NCI-H1436 treated with DMSO at 0.1 percent for 48 hours (cell line): ENCODE results near the gene EML2.
A peak's percentile ranks its signal among the peaks of the same experiment; 100 is the strongest.
"Not testable (repeated sequence)": the region's sequence is repeated elsewhere in the genome, so short reads cannot be mapped to it uniquely, and the experiment has no call there.

Experiments used
- DNase-seq: peaks from one replicate; lab custom pipeline; 2025; lab: John Stamatoyannopoulos, UW

EML2 gene

DNA sequence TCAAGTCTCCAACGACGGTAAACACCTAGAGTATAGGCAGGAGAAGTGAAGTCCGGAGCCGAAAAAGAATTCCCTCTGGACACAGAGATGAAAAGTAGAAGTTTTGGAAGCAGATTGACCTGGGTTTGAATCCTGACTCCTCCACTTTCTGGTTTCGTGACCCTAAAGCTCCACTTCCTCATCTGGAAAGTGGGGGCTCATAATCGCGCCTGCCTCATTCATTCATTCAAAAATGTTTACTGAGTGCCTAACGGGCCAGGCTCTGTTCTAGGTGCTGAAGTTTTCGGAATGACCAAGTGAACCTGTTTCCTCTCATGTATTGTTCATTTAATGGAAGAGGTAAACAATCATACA lies 7.1 kb upstream of the EML2 start:
- DNase-seq = no peak

DNA sequence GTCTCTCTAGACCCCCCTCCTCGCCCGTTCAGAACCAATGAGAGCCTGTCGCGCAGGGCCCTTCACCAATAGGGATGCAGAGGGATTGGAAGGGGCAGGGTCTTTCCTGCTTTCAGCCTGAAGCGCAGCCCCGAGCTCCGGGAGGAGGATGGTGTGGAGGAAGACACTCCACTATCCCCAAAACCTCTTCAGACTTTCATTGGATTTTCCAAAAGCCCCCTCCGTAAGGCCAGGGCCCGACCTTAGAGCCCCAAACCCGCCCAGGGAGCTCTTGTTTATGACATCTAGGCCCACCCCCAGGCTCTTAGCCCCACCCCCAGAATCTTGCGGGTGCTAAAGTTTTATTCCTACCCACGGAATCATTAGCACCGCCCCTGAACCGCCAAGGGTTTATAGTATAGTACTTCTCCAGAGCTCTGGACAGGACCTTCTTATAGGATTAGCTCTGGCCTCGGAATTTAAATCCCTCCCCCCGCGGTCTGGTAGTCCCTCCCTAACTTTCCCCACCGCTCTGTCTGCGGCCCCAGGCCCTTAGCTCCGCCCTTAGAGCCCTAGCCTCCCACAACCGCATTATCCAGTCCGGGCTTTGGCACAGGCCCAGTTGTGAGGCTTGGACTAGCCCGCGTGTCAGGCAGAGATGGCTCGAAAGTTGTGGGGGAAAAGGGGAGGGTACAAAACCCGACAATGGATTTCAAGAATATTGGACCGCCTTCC lies 6.6 kb upstream of the EML2 start:
- peak; percentile 52 for DNase-seq

DNA sequence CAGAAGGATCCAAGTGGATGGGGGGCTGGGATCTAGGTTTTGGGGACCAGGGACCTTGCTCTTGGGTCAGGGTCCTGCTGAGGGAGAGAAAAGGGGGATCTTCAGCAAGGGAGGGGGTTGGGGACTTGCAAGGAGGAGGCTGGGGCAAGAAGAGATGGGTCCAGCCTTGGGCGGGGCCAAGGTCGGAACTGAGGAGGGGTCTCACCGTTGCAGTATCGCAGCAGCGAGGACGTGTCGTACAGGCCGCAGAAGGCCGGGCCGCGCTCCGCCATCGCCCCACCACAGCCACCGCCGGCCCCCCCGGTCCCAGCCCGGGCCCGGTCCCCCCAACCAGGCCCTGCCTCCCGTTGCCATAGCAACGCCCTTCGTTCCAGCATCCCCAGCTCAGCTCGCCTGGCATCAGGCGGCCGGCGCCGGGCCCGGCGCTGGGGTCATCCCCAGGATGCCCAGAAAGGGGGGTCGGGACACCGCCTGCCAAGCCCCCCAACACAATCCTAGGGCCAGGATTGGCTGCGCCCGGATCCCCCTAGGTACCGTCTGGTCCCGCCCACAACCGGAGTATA lies 6.0 kb upstream of the EML2 start:
- no peak for DNase-seq

- no peak for DNase-seq
Measured at GRCh38 chr19:45643927-45644771, 5.0 kb upstream of the EML2 start.

- peak; percentile 56 for DNase-seq
Measured at GRCh38 chr19:45643024-45643926, 4.1 kb upstream of the EML2 start.

DNA sequence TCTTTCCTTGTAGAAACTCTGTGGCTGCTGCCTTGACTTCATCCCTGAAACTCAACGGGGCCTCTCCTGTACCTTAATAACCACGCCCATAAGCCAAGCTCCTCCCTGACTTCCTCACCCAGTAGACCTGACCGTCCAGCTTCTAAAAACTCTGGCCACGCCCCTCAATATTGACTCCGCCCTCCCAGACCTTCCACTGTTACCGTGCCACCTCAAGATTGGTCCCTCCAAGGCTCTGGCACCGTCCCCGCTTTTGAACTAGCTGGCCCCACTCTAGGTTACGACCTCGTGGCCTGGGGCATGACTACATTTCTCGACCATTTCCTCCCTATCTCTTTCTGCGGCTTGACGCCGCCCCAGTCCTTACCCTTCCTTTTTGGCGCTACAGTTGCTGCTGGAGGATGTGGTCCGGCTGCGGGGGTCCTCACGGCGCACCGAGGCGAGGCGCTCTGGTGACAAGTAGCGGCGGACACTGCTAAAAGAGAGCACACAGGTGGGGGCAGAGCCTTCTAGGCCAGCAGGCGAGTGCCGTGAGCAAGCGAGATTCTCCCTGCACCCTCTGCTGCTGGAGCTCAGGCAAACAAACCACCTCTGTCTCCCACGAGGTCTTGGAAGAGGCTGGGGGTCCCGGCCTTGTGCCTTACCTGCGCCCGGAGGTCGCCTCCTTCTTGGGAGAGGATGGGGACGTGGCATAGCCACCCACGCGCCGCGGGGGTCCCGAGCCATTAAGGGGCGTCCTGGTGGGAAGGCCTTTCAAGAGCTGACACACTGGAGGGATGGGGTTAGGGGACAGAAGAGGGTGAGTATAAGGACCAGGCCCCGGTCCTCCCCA lies 2.3 kb upstream of the EML2 start:
- DNase-seq = peak; percentile 50

DNA sequence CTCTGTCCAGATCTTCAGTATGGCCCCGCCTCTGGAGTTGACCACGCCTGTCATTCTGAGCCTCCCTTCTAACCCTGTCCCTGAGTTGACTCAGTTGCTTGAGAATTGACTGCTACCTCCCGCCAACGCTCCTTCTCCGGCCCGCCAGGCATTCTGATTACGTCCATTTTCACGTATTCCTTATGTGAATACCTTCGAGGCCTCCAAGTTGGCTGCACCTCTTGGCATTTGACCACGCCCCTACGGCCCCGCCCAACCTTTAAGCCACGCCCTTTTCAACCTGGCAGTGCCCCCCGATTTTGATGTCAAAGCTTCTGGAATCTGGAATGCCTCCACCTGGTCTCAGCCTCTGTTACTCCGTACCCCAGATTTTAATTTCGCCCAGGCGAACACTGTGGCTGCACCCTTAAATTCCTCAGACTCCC lies 1.7 kb upstream of the EML2 start:
- no peak for DNase-seq

DNA sequence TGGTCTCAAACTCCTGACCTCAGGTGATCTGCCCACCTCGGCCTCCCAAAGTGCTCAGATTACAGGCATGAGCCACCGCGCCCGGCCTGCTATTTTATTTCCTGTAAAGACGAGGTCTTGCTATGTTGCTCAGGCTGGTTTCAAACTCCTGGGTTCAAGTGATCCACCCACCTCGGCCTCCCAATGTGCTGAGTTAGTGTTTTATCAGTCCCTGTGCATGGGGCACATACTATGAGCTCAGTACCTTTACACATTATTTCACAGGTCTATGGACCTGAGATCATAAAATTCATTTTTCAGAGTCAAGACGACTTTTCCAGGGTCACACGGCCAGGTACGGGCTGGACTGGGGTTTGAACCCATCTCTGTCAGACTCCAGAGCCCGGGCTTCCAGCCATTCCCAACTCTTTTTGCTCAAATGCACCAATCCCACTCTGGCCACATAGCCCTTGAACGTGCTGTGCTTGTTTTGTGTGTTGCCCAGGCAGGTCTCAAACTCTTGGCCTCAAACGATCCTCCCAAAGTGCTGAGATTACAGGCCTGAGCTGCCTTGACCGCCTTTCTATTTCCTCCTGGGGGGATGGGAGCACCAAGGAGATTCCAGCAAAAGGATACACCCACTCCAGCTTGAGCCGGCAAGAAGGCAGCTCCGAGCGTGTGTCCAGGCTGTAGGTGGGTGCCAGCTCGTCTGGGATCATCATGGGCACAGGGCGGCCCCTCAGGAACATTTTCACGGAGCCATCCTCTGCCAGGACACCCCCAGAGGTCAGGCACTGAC lies 1.1 kb downstream of the EML2 start:
- DNase-seq = no peak

DNA sequence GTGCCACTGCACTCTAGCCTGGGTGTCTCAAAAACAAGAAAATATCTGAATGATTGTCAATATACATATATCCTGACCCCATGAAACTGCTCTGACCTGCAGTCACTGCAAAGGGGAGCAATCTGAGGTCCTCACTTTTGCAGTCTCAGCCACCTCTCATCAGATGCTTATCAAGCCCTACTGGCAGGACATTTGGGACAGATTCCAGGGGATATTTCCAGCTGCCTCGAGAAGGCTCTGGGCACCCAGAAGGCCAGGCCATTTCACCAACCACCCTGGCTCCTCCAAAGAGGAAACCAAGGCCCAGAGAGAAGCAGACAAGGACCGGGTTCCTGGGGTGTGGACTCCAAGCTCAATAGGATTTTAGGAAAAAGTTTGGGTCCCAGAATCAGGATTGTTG lies 2.3 kb downstream of the EML2 start:
- no peak for DNase-seq

DNA sequence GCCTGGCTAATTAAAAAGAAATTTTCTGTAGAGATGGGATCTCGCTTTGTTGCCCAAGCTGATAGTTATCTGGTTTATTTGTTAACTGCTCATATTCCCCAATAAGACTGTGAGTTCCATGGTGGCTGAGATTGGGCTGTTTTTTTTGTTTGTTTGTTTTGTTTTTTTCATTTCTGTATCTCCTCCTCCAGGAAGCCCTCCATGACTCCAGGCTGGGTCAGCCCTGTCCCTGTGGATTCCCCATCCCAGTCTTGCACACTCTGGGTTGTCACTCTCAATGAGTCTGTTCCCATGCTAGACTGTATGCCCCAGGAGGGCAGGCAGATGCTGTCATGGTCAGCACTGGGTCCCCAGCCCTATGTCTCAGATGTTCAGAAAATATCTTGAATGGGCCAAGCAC lies 2.9 kb downstream of the EML2 start:
- DNase-seq = no peak

GRCh38 chr19:45632468-45633196 lies 6.6 kb downstream of the EML2 start:
- DNase-seq = no peak

GRCh38 chr19:45630463-45630862 lies 8.7 kb downstream of the EML2 start:
- no peak for DNase-seq

- no peak for DNase-seq
Measured at GRCh38 chr19:45629704-45630103, 9.5 kb downstream of the EML2 start.

GRCh38 chr19:45628219-45628618 lies 11.0 kb downstream of the EML2 start:
- DNase-seq = not testable (repeated sequence)

- no peak for DNase-seq
Measured at GRCh38 chr19:45623984-45624383, 15.2 kb downstream of the EML2 start.

DNA sequence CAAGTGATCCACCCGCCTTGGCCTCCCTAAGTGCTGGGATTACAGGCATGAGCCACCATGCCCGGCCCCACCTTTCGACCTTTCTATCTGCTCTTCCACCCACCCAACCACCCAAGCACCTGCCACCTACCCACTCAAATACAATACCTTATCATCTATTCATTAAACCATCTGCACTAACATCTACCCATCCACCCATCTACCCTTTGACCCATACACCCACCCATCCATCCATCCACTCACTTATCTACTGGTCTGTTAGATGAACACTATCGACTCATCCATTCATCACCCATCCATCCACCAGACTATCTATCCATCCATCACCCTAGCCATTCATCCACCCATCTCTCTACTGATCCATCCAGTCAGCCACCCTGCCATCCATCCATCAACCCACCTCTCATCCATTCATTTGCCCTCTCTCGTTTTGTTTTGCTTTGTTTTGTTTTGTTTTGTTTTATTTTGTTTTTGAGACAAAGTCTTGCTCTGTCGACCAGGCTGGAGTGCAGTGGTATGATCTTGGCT lies 17.2 kb downstream of the EML2 start:
- DNase-seq = no peak

DNA sequence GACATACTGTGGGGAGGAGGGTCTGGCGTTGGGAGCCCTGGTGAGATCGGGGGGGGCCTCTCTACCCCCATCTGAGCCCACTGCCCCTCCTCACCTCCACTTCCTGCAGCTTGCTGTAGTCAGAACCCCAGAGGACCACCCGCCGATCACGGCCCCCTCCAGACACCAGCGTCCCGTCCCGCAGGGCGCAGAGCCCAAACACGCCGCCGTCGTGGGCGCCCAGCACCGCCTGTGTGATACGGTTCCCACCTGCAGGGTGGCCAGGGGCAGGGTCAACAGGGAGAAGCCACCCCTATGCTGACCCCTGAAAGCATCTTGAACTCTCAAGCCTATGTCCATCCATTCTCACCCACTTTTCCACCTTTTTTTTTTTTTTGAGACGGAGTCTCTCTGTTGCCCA lies 17.8 kb downstream of the EML2 start:
- DNase-seq = no peak

GRCh38 chr19:45616704-45617017 lies 22.5 kb downstream of the EML2 start:
- no peak for DNase-seq

GRCh38 chr19:45615795-45616703 lies 23.1 kb downstream of the EML2 start:
- DNase-seq = peak; percentile 61
